HG03432 (cell line): ENCODE results near the gene SZT2.

ENCODE experiments used
- ATAC-seq: cut with Tn5 transposase; IDR thresholded peaks from one replicate; pipeline ENCODE4 v1.9.1; 2021; ENCODE audit warnings: mild to moderate bottlenecking, moderate library complexity; ENCODE audit not compliant: unreplicated experiment

SZT2 gene

GRCh38 chr1:43439781-43440180 lies 50.1 kb downstream of the SZT2 start:
- no peak for ATAC-seq

GRCh38 chr1:43440358-43440757 lies 50.7 kb downstream of the SZT2 start:
- ATAC-seq = no peak

- ATAC-seq = no peak
These were observed 51.6 kb downstream of the SZT2 start for GRCh38 chr1:43441166-43441893.

- no peak for ATAC-seq
These were observed 52.4 kb downstream of the SZT2 start for GRCh38 chr1:43441894-43442637.

- ATAC-seq = no peak
These were observed 53.1 kb downstream of the SZT2 start for GRCh38 chr1:43442756-43443155.

- no peak for ATAC-seq
These were observed 53.7 kb downstream of the SZT2 start for GRCh38 chr1:43443197-43443946.

- no peak for ATAC-seq
These were observed 54.6 kb downstream of the SZT2 start for GRCh38 chr1:43444151-43444828.

GRCh38 chr1:43444836-43445235 lies 55.1 kb downstream of the SZT2 start:
- no peak for ATAC-seq

- no peak for ATAC-seq
These were observed 56.1 kb downstream of the SZT2 start for GRCh38 chr1:43445606-43446387.

GRCh38 chr1:43446388-43446740 lies 56.7 kb downstream of the SZT2 start:
- no peak for ATAC-seq

- ATAC-seq = no peak
These were observed 57.5 kb downstream of the SZT2 start for GRCh38 chr1:43446881-43447835.

- no peak for ATAC-seq
These were observed 58.4 kb downstream of the SZT2 start for GRCh38 chr1:43447891-43448708.

GRCh38 chr1:43448955-43449707 lies 59.4 kb downstream of the SZT2 start:
- no peak for ATAC-seq

GRCh38 chr1:43449708-43450069 lies 60.0 kb downstream of the SZT2 start:
- ATAC-seq = no peak

GRCh38 chr1:43450251-43450941 lies 60.7 kb downstream of the SZT2 start:
- ATAC-seq = no peak

- no peak for ATAC-seq
These were observed 61.5 kb downstream of the SZT2 start for GRCh38 chr1:43451157-43451591.
